HepG2 (cell line): ENCODE data around the gene ST14. TPM values are rescaled to one million over a fixed set of nuclear protein-coding genes. Genes with fewer than 3 reads are reported as not detected.
"Not testable (repeated sequence)": the region's sequence is repeated elsewhere in the genome, so short reads cannot be mapped to it uniquely, and the experiment has no call there.

Experiments used
- ATAC-seq: fragments of 200-7000 bp; cut with Tn5 transposase; 3 replicates; pipeline ENCODE4 v1.9.1; 2020; ENCODE audit warnings: mild to moderate bottlenecking, moderate library complexity
- BruUV-seq: library from RNA; stranded (reverse); fragments of 400-500 nt; replicated peaks from 2 replicates; lab custom pipeline; 2021; lab: Mats Ljungman, UMichigan
- CTCF ChIA-PET: fragments of 300-600 bp; formaldehyde crosslinking; extraction: SDS; loops from one replicate; lab custom pipeline; 2021; ENCODE audit warnings: low total read pairs, inconsistent platforms, low intra/inter-chr PET ratio; lab: Yijun Ruan, JAX
- POLR2A ChIA-PET: fragments of 350-600 bp; sonication (Branson Sonifier 250); formaldehyde crosslinking; loops from one replicate; lab custom pipeline; 2020; ENCODE audit warnings: antibody characterized with exemption, inconsistent platforms; lab: Yijun Ruan, JAX
- DNase-seq: peaks from one replicate; pipeline ENCODE4 v3.0.0-alpha.2; 2015; ENCODE audit warnings: low spot score
- FAIRE-seq: peaks from 3 replicates; lab custom pipeline; 2011; peaks lifted over from hg19 to GRCh38; lab: Jason Lieb, UNC
- H2AFZ ChIP-seq: one replicate; pipeline ENCODE4 v1.6.1; 2011; ENCODE audit warnings: low read length, inconsistent platforms
- H3K27ac ChIP-seq: fragments of 300-600 bp; 3 replicates; pipeline ENCODE4 v1.8.0; 2011; ENCODE audit warnings: mixed run types, mild to moderate bottlenecking, mixed read lengths, low read length, inconsistent platforms; ENCODE audit not compliant: insufficient read depth; ENCODE audit errors: extremely low read length
- H3K27me3 ChIP-seq, 2 experiments: fragments of 200-600 bp in 1 of 2; 2 replicates in 1 of 2; 3 replicates in 1 of 2; pipeline versions ENCODE4 v1.6.0 to v1.8.0; 2011; ENCODE audit warnings: low read length in 2 of 2, mild to moderate bottlenecking in 2 of 2, moderate library complexity in 2 of 2, inconsistent platforms in 1 of 2; ENCODE audit not compliant: insufficient read depth in 2 of 2, control insufficient read depth in 1 of 2
- H3K36me3 ChIP-seq, 2 experiments: fragments of 200-600 bp in 1 of 2; replicated peaks in 1 of 2; 2 replicates in 1 of 2; 3 replicates in 1 of 2; pipeline versions ENCODE4 v1.5.1 to v1.8.0; 2011; ENCODE audit warnings: low read length in 2 of 2, inconsistent platforms in 1 of 2; ENCODE audit not compliant: insufficient read depth in 2 of 2, control insufficient read depth in 1 of 2
- H3K4me1 ChIP-seq: 2 replicates; pipeline ENCODE4 v1.5.1; 2012; ENCODE audit warnings: low read length, inconsistent platforms; ENCODE audit not compliant: insufficient read depth
- H3K4me2 ChIP-seq: 2 replicates; pipeline ENCODE4 v1.6.0; 2011; ENCODE audit warnings: low read depth, low read length, inconsistent platforms
- H3K4me3 ChIP-seq, 3 experiments: fragments of 200-600 bp in 1 of 3; sonication (generic), shearing (Covaris generic) in 1 of 3; replicated peaks in 1 of 3; 2 replicates each; pipeline ENCODE4 v1.5.1; 2011 to 2016; ENCODE audit warnings: low read length in 3 of 3, inconsistent platforms in 2 of 3, low read depth in 2 of 3, mild to moderate bottlenecking in 2 of 3, control low read depth in 1 of 3, mixed read lengths in 1 of 3; ENCODE audit not compliant: insufficient read depth in 1 of 3
- H3K79me2 ChIP-seq: one replicate; pipeline ENCODE4 v1.6.1; 2011; ENCODE audit warnings: low read length, inconsistent platforms; ENCODE audit not compliant: insufficient read depth
- H3K9ac ChIP-seq: 2 replicates; pipeline ENCODE4 v1.6.0; 2011; ENCODE audit warnings: mild to moderate bottlenecking, low read depth, low read length, inconsistent platforms; ENCODE audit not compliant: insufficient read depth
- H3K9me3 ChIP-seq: 2 replicates; pipeline ENCODE4 v1.5.1; 2012; ENCODE audit warnings: mild to moderate bottlenecking, low read length
- H4K20me1 ChIP-seq: 2 replicates; pipeline ENCODE4 v1.6.0; 2011; ENCODE audit warnings: inconsistent platforms, mild to moderate bottlenecking, low read length, moderate library complexity; ENCODE audit not compliant: insufficient read depth
- SYNCRIP ChIP-seq: fragments of 200-400 bp; formaldehyde crosslinking; IDR thresholded peaks from 2 replicates; pipeline ENCODE4 v1.6.1; 2018; ENCODE audit warnings: mild to moderate bottlenecking, low read depth, low read length; ENCODE audit not compliant: insufficient read depth
- ZNF10 ChIP-seq: sonication (generic); formaldehyde crosslinking; IDR thresholded peaks from 2 replicates; pipeline ENCODE4 v1.4.0; 2020; ENCODE audit warnings: mild to moderate bottlenecking, low read depth, missing genetic modification reagents, borderline replicate concordance
- ZSCAN30 ChIP-seq: sonication (generic); formaldehyde crosslinking; IDR thresholded peaks from 2 replicates; pipeline ENCODE4 v1.5.0; 2020; ENCODE audit warnings: mild to moderate bottlenecking, missing genetic modification reagents
- WGBS: methylation state at CpG from one replicate; pipeline ENCODE4 v1.1.6; 2017; ENCODE audit warnings: low lambda C conversion rate; 5-methylcytosine and 5-hydroxymethylcytosine counted together
- in situ Hi-C: cut with HindIII; loops from 2 replicates; pipeline ENCODE4 v1.10.0; 2017; ENCODE audit warnings: low pct_unique_long_range_greater_than_20kb; ENCODE audit not compliant: extremely low pct_ligation_motif_present
- intact Hi-C: fragments of 100-400 bp; cut with micrococcal nuclease; formaldehyde crosslinking; loops from one replicate; pipeline ENCODE4 v1.10.0; 2022; ENCODE audit not compliant: unreplicated experiment
- polyA plus RNA-seq, 8 experiments: library from polyadenylated mRNA; depleted of rRNA in 3 of 8; stranded (reverse) in 7 of 8; unstranded in 1 of 8; fragments of >200 nt; fragmentation: Illumina TruSeq in 4 of 8; extraction: Trizol in 4 of 8; gene quantifications; 2 replicates each; pipeline versions ENCODE4 v1.2.1 to v1.2.3, GENCODE V29; 2011 to 2016; ENCODE audit warnings: low read depth in 4 of 8, missing spikeins in 1 of 8, mixed read lengths in 1 of 8; ENCODE audit not compliant: insufficient read depth in 1 of 8
- total RNA-seq, 5 experiments: library from RNA; depleted of rRNA; stranded (reverse); fragments of >200 nt; fragmentation: Illumina TruSeq; extraction: Trizol; gene quantifications; 2 replicates each; pipeline ENCODE4 v1.2.3, GENCODE V29; 2016; ENCODE audit warnings: low read depth in 1 of 5
- TF ChIP-seq, protein P1 (sequence below): sonication (generic); formaldehyde crosslinking; IDR thresholded peaks from 2 replicates; pipeline ENCODE4 v1.4.0; 2020; ENCODE audit warnings: missing genetic modification reagents
- TF ChIP-seq, protein P2 (sequence below): sonication (generic); formaldehyde crosslinking; IDR thresholded peaks from 2 replicates; pipeline ENCODE4 v1.5.0; 2020; ENCODE audit warnings: missing genetic modification reagents

The ST14 gene
- total and polyA plus RNA-seq, 2 of the 13 experiments (the other 11 are each of a cell fraction or from before 2014, with no cell fraction given) = 0.88 to 1.4 TPM

DNA sequence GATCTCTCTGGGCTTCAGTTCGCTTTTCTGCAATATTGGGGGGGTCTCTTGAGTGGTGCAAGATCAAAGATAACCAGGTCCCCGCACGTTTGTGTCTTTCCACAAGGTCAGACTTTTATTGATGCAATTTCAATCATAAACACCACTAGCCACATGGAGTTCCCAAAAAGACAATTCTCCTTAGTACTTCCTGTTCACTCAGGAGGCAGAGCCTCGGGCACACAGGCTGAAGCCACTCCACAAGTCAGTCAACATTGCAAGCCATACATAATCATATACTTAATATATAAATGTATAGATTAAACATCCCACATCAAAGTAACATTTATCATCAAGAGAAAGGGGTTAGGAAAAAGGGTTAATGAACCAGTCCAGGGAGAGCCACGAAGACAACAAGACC lies 12.0 kb downstream of the ST14 start:
- ATAC-seq = no peak

DNA sequence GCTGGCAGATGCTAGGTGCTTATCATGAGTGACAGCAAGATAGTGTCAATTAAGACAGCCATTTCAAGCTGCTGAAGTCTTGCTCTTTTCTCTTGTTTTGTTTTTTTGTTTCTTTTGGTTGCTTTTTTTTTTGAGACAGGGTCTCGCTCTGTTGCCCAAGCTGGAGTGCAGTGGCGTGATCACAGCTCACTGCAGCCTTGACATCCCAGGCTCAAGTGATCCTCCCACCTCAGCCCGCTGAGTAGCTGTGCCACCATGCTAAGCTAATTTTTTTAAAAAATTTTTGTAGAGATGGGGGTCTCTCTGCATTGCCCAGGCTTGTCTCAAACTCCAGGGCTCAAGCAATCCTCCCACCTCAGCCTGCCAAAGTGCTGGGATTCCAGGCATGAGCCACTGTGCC lies 12.4 kb downstream of the ST14 start:
- H2AFZ ChIP-seq, intact Hi-C loops, ATAC-seq, in situ Hi-C loops, H4K20me1 ChIP-seq, H3K36me3 ChIP-seq, FAIRE-seq, H3K4me1 ChIP-seq, H3K27me3 ChIP-seq, CTCF ChIA-PET, H3K4me2 ChIP-seq, H3K9ac ChIP-seq, H3K79me2 ChIP-seq, BruUV-seq, H3K4me3 ChIP-seq, H3K27ac ChIP-seq, H3K9me3 ChIP-seq, DNase-seq: not testable (repeated sequence)
- POLR2A ChIA-PET = interaction anchor here (1.7 kb wide), 1 partner anchor 10 kb away, joined by 5 read pairs; no protein-coding TSS in a partner anchor
- 70% methylated on average over 3 of the region's 3 CpGs for WGBS

More for the DNA sequence above, 12.0 kb downstream of the ST14 start:
- ChIA-PET POLR2A (interaction anchor here (1.2 kb wide), 1 partner anchor 10 kb away, joined by 3 read pairs; no protein-coding TSS in a partner anchor), CTCF (no interaction called here)
- no peaks in the 10 kb centered on the region for H3K79me2 ChIP-seq
- H2AFZ ChIP-seq = no peak overlapping the region
- H3K4me2 ChIP-seq = no peak overlapping the region
- 60% methylated on average over 5 of the region's 5 CpGs for WGBS
- no peaks in the 10 kb centered on the region for H4K20me1 ChIP-seq
- H3K36me3 ChIP-seq = no peaks in the 10 kb centered on the region
- H3K4me1 ChIP-seq = peaks cover 7% of the 10 kb centered on the region
- no peaks in the 10 kb centered on the region; the same call in 1 of the 2 replicates for H3K9me3 ChIP-seq
- no peak overlapping the region for H3K27ac ChIP-seq
- TF ChIP-seq, protein P1, sequence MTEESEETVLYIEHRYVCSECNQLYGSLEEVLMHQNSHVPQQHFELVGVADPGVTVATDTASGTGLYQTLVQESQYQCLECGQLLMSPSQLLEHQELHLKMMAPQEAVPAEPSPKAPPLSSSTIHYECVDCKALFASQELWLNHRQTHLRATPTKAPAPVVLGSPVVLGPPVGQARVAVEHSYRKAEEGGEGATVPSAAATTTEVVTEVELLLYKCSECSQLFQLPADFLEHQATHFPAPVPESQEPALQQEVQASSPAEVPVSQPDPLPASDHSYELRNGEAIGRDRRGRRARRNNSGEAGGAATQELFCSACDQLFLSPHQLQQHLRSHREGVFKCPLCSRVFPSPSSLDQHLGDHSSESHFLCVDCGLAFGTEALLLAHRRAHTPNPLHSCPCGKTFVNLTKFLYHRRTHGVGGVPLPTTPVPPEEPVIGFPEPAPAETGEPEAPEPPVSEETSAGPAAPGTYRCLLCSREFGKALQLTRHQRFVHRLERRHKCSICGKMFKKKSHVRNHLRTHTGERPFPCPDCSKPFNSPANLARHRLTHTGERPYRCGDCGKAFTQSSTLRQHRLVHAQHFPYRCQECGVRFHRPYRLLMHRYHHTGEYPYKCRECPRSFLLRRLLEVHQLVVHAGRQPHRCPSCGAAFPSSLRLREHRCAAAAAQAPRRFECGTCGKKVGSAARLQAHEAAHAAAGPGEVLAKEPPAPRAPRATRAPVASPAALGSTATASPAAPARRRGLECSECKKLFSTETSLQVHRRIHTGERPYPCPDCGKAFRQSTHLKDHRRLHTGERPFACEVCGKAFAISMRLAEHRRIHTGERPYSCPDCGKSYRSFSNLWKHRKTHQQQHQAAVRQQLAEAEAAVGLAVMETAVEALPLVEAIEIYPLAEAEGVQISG (CRISPR knock-in tag) = no peak
- TF ChIP-seq ZNF10 (CRISPR knock-in tag) (no peak), SYNCRIP (no peak), ZSCAN30 (CRISPR knock-in tag) (no peak)
- TF ChIP-seq, protein P2, sequence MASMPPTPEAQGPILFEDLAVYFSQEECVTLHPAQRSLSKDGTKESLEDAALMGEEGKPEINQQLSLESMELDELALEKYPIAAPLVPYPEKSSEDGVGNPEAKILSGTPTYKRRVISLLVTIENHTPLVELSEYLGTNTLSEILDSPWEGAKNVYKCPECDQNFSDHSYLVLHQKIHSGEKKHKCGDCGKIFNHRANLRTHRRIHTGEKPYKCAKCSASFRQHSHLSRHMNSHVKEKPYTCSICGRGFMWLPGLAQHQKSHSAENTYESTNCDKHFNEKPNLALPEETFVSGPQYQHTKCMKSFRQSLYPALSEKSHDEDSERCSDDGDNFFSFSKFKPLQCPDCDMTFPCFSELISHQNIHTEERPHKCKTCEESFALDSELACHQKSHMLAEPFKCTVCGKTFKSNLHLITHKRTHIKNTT (CRISPR knock-in tag) = no peak
- TF ChIP-seq, all 625 proteins: peak for 0
- DNase-seq = no peak
- intact Hi-C loops = no loop called here
- Histone ChIP-seq H3K27me3 (no peaks in the 10 kb centered on the region), H3K9ac (no peak overlapping the region), H3K4me3 (no peak overlapping the region)
- in situ Hi-C loops = no loop called here
- FAIRE-seq = no peak
- no TSS peak for BruUV-seq
